ENCODE data around the gene PDCD1.
A peak's percentile ranks its signal among the peaks of the same experiment; 100 is the strongest.
"Not testable (repeated sequence)": the region's sequence is repeated elsewhere in the genome, so short reads cannot be mapped to it uniquely, and the experiment has no call there.

Gene PDCD1

GRCh38 chr2:241823531-241824437 is 34.9 kb downstream of the PDCD1 start:
- DNase-seq, result not testable (repeated sequence)

- DNase-seq, result no peak
Measured at GRCh38 chr2:241822264-241822623, 36.5 kb downstream of the PDCD1 start.

- no peak for DNase-seq
Measured at GRCh38 chr2:241821460-241822263, 37.0 kb downstream of the PDCD1 start.

GRCh38 chr2:241820625-241821384 is 37.9 kb downstream of the PDCD1 start:
- no peak for DNase-seq

GRCh38 chr2:241819947-241820624 is 38.6 kb downstream of the PDCD1 start:
- DNase-seq, result not testable (repeated sequence)

GRCh38 chr2:241818943-241819270 is 39.8 kb downstream of the PDCD1 start:
- DNase-seq, result no peak

GRCh38 chr2:241818229-241818942 is 40.3 kb downstream of the PDCD1 start:
- DNase-seq, result no peak

GRCh38 chr2:241817821-241818215 is 40.9 kb downstream of the PDCD1 start:
- not testable (repeated sequence) for DNase-seq

GRCh38 chr2:241817126-241817820 is 41.4 kb downstream of the PDCD1 start:
- DNase-seq, result peak in 1 of 5 experiments; percentile 20

- no peak for DNase-seq
Measured at GRCh38 chr2:241816431-241817121, 42.1 kb downstream of the PDCD1 start.

GRCh38 chr2:241815477-241816430 is 42.9 kb downstream of the PDCD1 start:
- DNase-seq, result no peak

GRCh38 chr2:241814643-241815476 is 43.8 kb downstream of the PDCD1 start:
- DNase-seq, result no peak

- no peak for DNase-seq
Measured at GRCh38 chr2:241814393-241814642, 44.4 kb downstream of the PDCD1 start.

- peak in 1 of 5 experiments; percentile 75 for DNase-seq
Measured at GRCh38 chr2:241813644-241814392, 44.9 kb downstream of the PDCD1 start.

GRCh38 chr2:241812730-241813643 is 45.7 kb downstream of the PDCD1 start:
- DNase-seq, result no peak

GRCh38 chr2:241811952-241812729 is 46.6 kb downstream of the PDCD1 start:
- no peak for DNase-seq
